Myocyte (in vitro differentiated cells): Measurements from ENCODE around the gene BCAS3. TPM values are rescaled to one million over a fixed set of nuclear protein-coding genes. Genes with fewer than 3 reads are reported as not detected.

ENCODE experiments used
- DNase-seq: peaks from one replicate; pipeline ENCODE4 v3.0.0-alpha.2; 2012; ENCODE audit warnings: low read depth
- total RNA-seq: library from RNA; depleted of rRNA; stranded (reverse); fragments of >200 nt; gene quantifications from 2 replicates; pipeline ENCODE4 v1.2.3, GENCODE V29; 2014

BCAS3 gene
- total RNA-seq, 1 donor from 2014 or later: 18.1 TPM

DNA sequence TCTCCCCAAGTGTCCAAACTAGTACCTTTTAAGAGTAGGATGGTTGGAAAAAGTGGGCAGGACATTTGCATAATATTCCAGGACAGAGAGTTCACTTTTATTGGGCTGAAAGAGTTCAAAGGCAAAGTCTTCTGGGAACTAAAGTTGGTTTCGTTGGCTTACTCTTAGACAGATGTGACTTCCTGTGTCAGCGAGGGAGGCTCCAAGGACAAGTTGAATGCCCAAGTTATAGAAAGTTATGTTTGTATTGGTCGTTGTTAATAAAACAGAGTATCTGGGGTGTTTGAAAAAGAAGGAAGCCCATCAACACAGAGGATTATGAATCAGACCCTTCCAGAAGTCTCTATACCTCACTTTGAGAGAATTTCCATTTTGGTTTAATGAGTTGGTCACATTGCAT is 604.7 kb downstream of the BCAS3 start:
- no peak for DNase-seq

DNA sequence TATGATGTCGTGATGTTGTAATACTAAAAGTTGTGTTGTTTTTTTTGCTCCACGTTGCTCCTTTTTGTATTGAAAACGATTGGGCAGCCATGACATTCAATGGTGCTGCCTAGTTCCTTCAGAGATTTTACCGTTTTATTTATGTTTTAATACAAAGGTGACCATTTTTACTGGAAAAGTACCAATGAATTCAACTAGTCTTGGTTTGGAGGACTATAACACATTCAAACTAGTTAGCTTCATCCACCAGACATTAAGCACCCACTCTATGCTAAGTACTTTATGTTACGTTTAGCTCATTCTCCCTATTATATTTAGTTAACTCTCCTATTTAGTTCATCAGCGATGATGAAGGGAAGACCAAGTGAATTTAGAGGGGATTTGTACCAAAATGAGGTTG is 605.4 kb downstream of the BCAS3 start:
- DNase-seq: no peak

DNA sequence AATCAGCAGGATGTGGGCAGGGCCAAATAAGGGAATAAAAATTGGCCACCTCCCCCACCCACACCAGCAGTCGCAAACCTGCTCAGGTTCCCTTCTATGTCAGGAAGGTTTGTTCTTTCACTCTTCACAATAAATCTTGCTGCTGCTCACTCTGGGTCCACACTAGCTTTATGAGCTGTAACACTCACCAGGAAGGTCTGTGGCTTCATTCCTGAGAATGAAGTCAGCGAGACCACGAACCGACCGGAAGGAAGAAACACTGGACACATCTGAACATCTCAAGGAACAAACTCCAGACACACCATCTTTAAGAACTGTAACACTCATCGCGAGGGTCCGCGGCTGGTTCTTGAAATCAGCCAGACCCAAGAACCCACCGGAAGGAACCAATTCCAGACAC is 606.5 kb downstream of the BCAS3 start:
- DNase-seq: peak; percentile 58

DNA sequence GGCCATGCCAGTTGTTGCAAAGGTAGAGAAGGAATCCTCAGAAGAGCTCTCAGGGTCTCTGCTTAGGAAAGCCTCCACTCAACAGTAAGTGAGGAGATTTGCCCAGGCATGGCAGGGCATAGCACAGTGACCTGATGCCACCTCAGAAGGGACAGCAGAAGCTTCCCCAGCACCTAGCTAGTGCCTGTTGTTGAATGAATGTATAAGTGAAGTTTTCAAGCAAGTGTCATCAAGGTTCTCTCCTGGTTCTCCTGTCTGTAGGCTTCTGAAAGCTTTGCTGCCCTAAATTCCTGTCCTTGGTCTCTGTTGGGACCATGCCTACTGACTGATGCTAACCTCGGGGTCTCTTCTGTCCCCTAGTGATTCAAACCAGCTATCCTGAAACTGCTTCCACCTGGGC is 607.1 kb downstream of the BCAS3 start:
- no peak for DNase-seq

DNA sequence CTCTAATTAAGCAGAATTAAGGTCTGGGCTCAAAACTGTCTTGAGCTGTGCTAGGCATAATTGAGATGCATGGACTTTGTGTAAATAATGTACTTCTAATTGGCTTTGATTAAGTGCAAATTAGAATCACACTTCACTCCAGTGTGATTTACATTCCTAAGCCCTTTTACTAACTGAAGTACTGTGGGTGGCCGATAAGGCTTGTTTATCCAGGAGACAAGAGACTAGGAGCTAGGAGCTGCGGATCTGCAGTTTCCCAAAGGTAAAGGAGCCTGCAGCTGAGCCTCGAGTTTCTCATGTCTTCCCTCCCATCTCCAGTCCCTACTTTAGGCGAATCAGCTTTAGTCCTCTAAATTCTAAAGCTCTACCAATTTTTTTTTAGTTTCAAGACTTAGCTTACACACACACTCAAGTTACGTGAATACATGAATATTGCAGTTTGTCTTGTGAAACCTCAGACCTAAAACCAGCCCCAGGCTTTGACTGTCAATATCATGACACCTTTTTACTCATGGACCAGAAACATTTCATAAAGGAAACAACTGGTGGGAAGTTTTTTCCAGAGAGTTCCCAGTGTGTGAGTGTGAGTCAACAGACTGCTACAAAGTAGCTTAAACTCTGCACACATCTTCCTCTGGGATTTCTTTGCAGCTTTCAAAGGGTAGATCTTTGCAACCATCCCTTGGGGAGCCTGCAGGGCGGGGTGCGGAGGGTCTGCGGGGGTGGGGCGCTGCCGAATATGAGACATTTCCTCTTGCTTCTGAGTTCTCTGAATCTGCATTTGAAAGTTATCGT is 608.1 kb downstream of the BCAS3 start:
- DNase-seq: peak; percentile 40

DNA sequence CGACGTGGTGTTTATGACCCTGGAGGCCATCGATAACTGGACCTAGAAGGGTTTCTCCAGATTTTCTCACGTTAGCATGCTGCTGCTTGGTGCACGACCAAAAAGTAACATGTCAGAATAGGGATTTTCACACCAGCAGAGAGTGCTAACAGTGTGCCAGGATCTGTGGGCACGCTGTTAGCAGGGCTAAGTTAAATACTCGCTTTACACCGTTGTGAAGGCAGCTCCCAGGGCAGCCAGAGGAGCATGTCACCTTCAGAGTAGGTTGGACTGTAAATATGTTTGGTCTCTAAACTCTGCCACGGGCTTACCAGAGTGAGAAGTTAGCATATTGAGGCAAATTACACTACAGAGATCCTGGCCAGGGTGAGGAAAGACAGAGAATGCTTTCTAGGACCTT is 608.8 kb downstream of the BCAS3 start:
- no peak for DNase-seq

DNA sequence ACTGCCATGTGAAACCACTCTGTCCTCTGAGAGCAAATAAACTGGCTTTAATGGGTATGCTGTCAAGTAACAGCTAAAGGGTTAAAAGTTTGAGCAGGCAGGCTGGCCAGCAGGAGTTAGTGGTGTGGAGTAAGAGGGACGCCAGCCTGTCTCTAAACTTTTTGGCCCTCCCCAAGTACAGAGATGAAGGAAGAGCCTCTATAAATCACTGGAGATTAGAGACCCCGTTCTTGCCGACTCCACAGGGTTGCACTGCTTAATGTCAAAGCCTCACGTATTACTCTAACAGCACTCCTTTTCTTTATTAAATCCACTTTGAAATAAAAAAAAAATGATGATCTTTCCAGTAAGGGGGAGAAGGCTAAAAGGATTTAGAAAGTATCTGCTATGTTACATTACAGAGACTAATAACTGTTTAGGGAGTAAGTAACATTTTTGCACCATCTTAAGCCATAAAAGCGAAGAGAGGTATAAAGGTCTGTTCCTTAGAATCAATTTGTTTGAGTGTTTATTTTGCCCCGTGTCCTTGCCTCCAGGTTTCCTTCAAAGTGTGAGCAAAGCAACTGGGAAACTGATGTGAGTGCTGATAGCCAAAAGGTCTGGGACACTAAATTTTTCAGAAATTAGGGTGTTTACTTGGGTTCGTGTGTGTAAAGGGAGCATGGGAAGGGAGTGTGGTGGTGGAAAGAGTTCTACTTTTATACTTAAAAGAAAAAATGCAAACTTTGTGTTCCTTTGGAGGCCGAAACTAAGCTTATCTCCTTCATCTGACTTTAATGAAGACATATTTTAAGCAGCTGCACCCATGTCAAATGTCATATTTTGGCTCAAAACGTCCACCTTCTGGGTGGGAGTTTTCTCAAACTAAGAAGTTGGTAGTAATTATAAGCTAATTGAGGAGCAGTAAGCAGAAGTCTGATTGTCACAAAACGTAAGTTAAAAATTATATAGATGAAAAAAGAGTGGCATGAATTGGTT is 612.0 kb downstream of the BCAS3 start:
- no peak for DNase-seq

DNA sequence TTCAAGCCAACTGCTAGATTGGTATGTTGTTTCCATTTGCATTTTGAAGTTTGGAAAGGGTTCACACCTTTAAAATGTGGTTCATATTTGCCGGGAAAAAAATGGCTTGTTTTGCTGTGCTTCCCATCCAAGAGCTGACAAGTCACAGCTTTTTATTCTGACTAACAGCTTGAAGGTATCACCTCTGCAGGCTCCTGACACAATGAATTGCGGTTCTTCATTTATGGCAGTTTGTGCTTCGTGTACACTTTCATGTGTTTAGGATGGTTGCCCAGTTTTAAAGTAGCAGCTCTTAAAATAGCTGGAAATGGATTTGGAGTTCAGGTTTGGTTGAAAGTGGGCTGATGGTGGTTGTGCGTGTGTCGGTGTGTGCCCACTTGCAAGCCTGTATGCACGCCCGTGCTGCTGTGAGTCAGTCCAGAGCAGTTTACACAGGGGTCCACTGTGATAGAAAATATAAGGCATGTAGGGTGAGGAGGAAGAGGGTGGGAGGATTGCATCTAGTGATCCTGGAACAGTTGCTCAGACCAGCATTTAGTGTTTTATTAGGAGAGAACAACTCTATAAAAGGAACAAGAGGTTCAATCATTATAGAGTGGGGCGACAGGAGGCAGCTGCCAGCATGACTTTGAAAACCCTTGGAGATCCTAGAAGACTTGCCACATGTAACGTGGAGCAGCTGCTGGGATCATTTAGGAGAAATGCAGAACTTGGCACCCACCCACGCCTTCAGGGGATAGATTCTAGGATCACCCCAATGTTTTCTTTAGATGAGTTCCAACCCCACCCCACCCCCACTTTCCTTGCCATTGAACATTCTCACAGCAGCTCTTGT is 614.0 kb downstream of the BCAS3 start:
- DNase-seq: peak; percentile 71

DNA sequence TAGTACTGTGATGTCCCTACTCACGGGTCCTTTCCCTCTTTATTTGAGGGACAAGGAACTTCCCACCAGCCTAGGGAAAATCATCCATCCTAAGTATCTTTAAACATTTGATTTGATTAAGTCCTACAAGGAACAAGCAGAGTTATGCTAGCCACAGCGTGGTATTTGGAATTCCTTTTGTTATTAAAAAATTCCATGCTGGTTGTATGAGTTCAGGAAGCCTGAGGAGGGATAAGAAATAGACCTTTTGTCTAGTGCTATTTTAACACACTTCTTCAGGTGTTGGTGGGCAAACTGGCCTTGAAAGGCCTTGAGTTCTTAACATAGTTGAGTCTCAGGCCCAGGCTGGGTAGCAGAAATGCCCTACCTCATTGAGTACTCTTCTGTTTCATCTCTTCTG is 616.6 kb downstream of the BCAS3 start:
- DNase-seq: no peak

DNA sequence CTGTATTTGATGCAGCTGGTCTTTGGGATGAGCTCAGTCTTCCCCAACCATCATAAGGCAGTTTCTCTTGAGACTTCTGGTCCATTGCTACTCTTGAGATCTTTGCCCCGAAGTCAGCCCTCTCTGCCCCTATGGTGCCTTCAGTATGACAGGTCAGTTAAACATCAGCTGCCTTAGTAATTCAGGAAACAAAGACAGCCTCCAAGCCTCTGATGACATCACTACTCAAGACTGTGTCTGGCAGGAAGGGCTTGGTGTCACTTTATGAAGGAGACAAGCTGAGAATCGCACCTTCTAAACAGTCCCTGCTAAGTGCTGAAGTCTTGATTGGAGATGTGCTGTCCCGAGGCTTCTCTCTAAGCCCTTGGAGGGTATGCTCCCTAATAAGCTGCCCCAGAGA is 617.1 kb downstream of the BCAS3 start:
- DNase-seq: peak; percentile 59

DNA sequence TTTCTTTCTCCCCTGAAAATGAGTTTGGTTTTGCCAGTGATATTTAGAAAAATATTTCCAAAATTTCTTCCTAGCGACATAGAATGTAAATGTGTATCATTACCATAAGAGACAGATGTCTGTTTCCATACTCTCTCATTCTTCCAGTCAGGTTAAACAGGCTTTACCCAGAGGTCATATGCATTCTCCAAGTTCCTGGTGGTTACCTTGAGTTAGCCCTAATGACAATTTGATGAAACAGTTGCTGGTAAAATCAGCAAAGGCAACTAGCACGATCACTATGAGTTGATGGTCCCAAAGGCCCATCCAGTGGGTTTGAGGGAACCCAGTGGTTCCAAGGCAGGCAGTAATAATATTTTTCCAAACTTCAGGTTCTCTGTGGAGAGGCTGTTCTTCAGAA is 618.4 kb downstream of the BCAS3 start:
- no peak for DNase-seq

DNA sequence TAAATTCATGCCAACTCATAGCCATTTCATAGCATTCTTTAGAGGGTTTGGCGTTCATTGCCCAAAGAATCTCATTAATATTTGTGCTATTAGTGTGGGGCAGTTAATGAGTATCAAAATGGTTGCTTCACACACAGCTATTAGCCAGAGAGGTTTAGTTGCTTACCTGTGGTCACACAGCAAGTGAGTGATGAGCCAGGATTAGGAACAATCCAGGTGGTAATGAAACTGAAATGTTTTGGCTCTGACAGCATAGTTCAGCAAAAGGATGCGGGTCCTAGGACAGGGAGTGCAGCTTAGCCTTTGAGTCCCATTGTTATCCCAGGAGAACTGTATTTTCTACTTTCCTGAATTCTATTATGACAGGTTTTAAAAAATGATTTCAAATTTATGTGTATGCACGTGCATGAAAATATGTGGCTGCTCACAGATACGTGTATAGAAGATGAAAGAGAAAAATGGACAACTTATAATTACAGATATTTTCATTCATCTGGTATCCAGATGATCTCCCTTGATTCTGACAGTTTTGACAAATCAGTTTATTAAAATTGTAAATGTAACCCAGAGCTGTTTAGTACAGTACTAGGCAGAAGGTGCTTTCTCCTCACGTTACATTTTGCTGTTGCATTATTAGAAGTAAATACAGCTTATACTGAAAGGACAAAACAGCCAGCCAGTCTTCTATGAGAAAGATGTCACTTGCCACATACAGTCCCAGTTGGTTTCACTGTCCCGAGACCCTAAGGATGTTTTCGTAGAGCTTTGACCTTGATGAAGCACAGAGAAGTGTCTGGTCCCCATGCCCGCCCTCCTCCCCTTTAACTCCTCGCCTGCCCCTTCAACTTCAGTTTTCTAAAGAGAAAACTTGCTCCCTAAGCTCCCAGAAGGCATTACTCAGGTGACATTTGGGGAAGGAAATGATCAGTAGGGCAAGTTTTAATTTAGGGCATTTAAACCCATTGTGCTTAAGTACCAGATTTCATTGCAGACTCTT is 622.2 kb downstream of the BCAS3 start:
- no peak for DNase-seq

DNA sequence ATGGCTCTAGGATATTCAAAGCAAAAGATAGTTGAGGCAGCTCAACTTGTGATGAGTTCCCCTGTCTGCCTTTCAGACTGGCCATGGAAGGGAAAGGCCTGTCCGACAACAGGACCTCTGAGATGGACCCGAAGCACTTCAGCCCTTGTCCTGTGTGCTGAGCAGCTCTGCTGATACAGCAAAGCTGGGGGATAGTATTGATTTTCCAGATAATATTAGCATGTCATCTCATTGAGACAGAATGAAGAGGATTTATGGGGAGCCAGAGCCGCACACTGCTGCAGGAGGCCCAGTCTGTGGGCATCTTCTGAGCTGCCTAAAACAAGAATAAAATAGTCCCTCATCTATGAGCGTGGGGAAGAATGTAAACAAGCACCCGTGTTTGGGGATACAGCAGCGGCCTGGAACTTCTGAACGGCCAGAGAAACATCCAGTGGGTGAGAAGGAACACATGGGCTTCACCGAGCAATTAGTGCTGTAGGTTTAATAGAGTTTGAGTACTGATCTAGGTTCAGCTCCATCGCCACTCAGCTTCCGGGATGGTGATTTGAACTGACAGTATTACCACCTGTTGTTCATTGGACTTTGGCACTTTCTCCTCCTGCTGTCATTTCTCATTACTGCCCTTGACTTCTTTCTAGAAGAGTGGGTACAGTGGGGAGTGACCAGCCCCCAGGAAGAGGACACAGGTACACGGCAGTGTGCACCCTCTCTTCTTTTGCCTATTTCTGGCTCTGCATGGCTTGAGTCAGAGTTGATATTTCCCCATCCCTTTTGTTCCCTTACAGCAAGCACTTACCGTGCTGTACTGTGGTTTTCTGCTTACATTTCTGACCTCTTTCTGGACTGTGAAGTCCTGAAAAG is 625.5 kb downstream of the BCAS3 start:
- DNase-seq: no peak

DNA sequence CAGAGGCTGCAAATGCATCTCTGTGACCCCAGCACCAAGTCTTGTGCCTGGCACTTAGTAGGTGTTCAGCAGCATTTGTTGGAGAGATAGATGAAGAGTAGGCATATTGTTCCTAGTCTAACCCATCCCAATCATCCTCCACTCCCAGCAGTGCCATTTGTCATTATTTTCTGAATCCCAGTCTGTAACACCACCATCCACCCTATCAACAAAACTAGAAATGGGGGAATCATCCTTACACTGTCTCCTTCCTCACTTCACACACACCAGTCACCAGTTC is 626.1 kb downstream of the BCAS3 start:
- DNase-seq: no peak

DNA sequence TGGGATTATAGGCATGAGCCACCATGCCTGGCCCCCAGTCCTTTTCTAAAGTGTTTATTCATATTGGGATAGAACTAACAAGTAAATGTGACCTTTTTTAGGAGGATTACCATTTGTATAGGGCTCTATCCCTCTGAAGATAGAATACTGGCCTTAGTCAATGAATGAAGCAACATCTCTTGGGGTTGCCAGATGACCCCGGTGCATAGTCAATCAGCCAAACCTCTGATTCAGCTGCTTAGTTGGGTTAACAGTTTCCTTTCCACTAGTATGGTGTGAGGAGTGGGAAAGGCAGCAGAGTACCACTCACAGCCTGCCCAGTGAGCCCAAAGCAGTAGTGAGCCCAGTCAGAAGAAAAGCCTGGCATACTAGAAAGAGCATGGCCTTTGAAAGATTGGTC is 627.4 kb downstream of the BCAS3 start:
- no peak for DNase-seq

DNA sequence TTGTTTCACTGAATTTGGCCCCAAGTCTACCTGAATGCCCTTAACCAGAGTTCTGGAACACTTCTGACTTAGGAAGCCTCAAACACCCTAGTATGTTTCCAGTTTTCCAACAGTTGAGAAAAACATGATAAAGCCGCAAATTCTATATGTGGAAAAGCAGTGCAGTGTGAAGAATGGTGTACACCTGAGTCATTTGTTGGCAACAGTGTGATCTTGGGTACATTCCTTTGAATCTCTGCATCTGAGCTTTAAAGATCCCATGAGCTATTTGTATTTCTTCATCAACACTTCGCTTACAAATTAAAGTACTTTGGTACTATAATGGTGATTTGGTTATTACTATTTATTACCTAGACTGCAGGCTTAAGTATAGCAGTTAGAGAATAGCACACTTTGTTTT is 628.4 kb downstream of the BCAS3 start:
- no peak for DNase-seq

DNA sequence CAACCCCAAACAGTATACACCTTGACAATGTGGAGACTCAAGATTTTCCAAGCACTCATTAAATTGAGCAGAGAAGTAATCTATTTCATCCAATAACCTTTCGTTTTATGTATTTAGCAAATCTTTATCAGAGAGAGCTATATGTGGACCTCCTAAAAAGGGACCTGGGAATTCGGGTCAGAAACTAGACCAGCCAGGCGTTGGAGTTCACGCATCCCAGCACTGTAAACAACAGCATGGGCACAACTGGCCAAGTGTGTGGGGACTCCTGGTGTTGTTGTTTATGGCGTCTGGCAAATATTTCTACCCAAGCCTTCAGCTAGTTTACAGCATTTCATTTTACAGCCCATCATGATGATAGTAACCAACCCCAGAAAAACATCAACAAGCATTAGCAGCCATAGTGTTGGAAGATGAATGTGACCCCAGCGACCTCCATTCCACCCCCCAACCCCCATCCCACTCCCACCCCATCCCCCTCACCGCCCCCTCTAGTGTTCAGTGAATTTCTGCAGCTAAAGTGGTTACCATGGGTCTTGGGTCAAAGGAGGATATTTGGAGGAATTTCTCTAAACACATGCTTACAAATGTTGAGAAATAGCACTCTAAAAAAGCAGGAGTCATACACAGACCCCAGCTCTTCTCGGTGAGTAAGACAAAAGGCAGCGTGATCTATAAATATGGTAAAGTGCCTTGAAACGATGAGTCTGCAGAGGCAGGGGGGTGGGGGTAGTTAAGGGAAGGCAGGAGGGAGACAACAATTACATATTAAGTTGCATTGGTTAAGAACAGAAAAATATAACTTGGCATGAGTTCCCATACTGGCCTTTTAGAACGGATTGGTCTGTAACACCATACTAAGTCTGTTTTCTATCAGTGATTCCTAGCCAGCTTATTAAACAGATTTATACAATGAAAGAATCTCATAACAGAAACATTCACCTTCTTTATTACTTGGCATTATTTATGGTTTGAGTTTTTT is 630.5 kb downstream of the BCAS3 start:
- DNase-seq: peak; percentile 76
